Neural cell (in vitro differentiated cells): ENCODE measurements around the gene PDIA6.

ENCODE experiments used
- EP300 ChIP-seq: fragments of 450-650 bp; conservative IDR thresholded peaks from 2 replicates; pipeline ENCODE4 v1.6.1; 2014; ENCODE audit warnings: antibody characterized with exemption, mild to moderate bottlenecking, moderate library complexity; ENCODE audit not compliant: poor library complexity, severe bottlenecking
- EZH2 ChIP-seq: fragments of 200-600, 300-800 bp; shearing (Covaris generic), sonication (generic); IDR thresholded peaks from 2 replicates; pipeline ENCODE4 v1.6.1; 2014; ENCODE audit warnings: antibody characterized with exemption, low read length, borderline replicate concordance, mild to moderate bottlenecking; ENCODE audit not compliant: insufficient read depth, poor library complexity, severe bottlenecking
- MXI1 ChIP-seq: fragments of 450-650 bp; conservative IDR thresholded peaks from 2 replicates; pipeline ENCODE4 v1.6.1; 2014; ENCODE audit warnings: antibody characterized with exemption, mild to moderate bottlenecking; ENCODE audit not compliant: poor library complexity, severe bottlenecking
- POLR2AphosphoS5 ChIP-seq: IDR thresholded peaks from 2 replicates; pipeline ENCODE4 v1.6.1; 2012
- RAD21 ChIP-seq: fragments of 450-650 bp; conservative IDR thresholded peaks from 2 replicates; pipeline ENCODE4 v1.6.1; 2014; ENCODE audit warnings: antibody characterized with exemption, mild to moderate bottlenecking, moderate library complexity
- REST ChIP-seq: IDR thresholded peaks from 2 replicates; pipeline ENCODE4 v1.6.1; 2012; ENCODE audit warnings: borderline replicate concordance
- SMC3 ChIP-seq: fragments of 450-650 bp; conservative IDR thresholded peaks from 2 replicates; pipeline ENCODE4 v1.6.1; 2014; ENCODE audit warnings: antibody characterized with exemption, mild to moderate bottlenecking, moderate library complexity; ENCODE audit not compliant: poor library complexity
- TAF1 ChIP-seq: IDR thresholded peaks from 2 replicates; pipeline ENCODE4 v1.6.1; 2012; ENCODE audit warnings: low read depth
- TF ChIP-seq, protein P1 (sequence below): fragments of 450-650 bp; IDR thresholded peaks from 2 replicates; pipeline ENCODE4 v1.5.1; 2014; ENCODE audit warnings: antibody characterized with exemption, mild to moderate bottlenecking, moderate library complexity; ENCODE audit not compliant: poor library complexity, severe bottlenecking

DNA sequence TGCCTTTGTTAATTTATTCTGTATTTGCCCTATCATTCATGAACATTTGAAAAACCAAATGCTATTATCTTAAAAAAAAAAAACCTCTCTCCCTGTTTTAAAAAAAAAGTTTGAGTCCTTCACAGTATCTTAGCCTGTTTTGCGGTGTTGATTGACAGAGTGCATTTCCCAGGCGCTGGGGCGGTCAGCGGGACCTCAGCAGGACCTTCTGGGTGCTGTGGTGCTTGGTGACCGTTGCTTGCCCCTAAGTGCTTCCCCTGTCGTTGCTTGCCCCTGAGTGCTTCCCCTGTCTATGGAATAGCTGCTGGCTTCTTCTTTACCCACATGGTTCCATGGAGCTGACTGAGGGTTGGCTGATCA lies 79.0 kb downstream of the PDIA6 start:
- TF ChIP-seq, protein P1, sequence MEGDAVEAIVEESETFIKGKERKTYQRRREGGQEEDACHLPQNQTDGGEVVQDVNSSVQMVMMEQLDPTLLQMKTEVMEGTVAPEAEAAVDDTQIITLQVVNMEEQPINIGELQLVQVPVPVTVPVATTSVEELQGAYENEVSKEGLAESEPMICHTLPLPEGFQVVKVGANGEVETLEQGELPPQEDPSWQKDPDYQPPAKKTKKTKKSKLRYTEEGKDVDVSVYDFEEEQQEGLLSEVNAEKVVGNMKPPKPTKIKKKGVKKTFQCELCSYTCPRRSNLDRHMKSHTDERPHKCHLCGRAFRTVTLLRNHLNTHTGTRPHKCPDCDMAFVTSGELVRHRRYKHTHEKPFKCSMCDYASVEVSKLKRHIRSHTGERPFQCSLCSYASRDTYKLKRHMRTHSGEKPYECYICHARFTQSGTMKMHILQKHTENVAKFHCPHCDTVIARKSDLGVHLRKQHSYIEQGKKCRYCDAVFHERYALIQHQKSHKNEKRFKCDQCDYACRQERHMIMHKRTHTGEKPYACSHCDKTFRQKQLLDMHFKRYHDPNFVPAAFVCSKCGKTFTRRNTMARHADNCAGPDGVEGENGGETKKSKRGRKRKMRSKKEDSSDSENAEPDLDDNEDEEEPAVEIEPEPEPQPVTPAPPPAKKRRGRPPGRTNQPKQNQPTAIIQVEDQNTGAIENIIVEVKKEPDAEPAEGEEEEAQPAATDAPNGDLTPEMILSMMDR = no peak
- TF ChIP-seq POLR2AphosphoS5 (no peak), RAD21 (no peak), EP300 (no peak), MXI1 (no peak), TAF1 (no peak), EZH2 (no peak), SMC3 (no peak), REST (no peak)
